Measurements from ENCODE around the gene CD247.
"Not testable (repeated sequence)": the region's sequence is repeated elsewhere in the genome, so short reads cannot be mapped to it uniquely, and the experiment has no call there.

Gene CD247

GRCh38 chr1:167555971-167556714, 37.8 kb upstream of the CD247 start (continued):
- TF ChIP-seq ZNF660 (tag by site-specific recombination; IDR thresholded peaks at IDR 0.05) (peak; percentile 45; the same call in 1 of the 2 replicates), ZNF354C (tag by site-specific recombination; IDR thresholded peaks at IDR 0.05; ENCODE audit: borderline replicate concordance, low read depth) (no peak), YY2 (tag by site-specific recombination; IDR thresholded peaks at IDR 0.05) (no peak), SP7 (tag by site-specific recombination; IDR thresholded peaks at IDR 0.05) (0 out of 2 replicates have a peak, but pooled peaks have one; percentile 29)

DNA sequence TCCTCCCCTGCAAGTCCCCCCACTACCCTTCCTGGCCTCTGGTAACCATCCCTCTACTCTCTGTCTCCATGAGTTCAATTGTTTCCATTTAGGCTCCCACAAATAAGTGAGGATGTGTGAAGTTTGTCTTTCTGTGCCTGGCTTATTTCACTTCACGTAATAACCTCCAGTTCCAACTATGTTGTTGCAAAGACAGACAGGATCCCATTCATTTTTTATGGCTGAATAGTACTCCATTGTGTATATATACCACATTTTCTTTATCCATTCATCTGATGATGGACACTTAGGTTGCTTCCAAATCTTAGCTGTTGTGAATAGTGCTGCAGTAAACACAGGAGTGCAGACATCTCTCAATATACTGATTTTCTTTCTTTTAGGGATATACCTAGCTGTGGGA, 36.7 kb upstream of the CD247 start:
- not testable (repeated sequence) for H3K36me3 ChIP-seq (ENCODE audit: control insufficient read depth in 2 of 2, insufficient read depth in 1 of 2, low read length in 2 of 2); H3K9me3 ChIP-seq (ENCODE audit: control insufficient read depth, insufficient read depth, low read depth, low read length); H3K4me3 ChIP-seq (ENCODE audit: low read depth, low read length); H3K27ac ChIP-seq (ENCODE audit: extremely low read depth, low read depth, low read length); H3K4me1 ChIP-seq (ENCODE audit: control insufficient read depth, insufficient read depth, low read length)
- POLR2A ChIA-PET: interaction anchor here (1.2 kb wide), 1 partner anchor 335 kb away, joined by 3 read pairs; the partner anchor contains the start of gene POU2F1
- CTCF ChIA-PET: interaction anchor here (0.6 to 3.8 kb wide), 11 partner anchors 10 to 527 kb away, joined by 3 to 25 read pairs (median 6); no protein-coding TSS in a partner anchor
- TF ChIP-seq ZNF146 (tag by site-specific recombination; IDR thresholded peaks at IDR 0.05): peak; percentile 84
- TF ChIP-seq MZF1 (tag by site-specific recombination; IDR thresholded peaks at IDR 0.05; ENCODE audit: borderline replicate concordance): 0 out of 2 replicates have a peak, but pooled peaks have one; percentile 38

DNA sequence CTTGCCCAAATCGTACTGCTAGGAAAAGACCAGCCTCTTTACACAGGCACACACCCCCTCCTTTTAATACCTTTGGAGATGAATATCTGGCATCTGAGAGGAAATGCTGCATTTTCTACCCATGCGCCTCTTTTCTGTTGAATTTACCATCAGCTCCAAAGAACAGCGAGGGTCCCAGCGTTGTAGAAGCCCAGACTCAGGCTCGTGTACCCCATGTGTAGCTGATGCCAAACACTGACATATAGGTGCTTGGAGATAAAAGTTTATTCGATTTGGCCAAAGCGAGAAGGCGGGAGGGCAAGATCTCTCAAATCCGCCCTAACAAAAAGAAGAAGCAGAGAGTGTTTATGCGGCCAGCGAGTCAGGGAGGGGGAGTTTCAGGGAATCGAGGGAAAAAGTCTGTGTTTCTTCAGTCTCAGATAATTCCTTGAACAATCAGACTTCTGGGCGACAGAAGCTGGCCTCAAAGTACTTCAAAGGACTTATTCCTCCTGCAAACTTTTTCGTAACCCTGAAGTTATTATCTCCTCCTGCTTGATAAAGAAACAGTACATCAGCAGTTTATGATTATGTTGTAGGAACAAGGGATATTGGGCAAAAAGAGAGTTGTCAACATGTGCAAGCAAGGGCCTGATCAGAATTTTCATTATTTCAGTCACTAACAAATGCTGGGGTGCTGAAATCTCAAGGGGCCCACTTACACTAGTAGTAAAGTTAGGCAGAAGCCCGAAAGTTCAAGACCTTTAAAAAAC, 35.9 kb upstream of the CD247 start:
- CTCF ChIA-PET: interaction anchor here (0.6 to 4.9 kb wide), 12 partner anchors 10 to 644 kb away, joined by 3 to 39 read pairs (median 4); no protein-coding TSS in a partner anchor
- no peaks in the 10 kb centered on the region for H3K9me3 ChIP-seq (ENCODE audit: control insufficient read depth, insufficient read depth, low read depth, low read length)
- H3K4me3 ChIP-seq (ENCODE audit: low read depth, low read length): peak overlapping the region; percentile 39
- no peaks in the 10 kb centered on the region for H3K36me3 ChIP-seq (ENCODE audit: control insufficient read depth in 2 of 2, insufficient read depth in 1 of 2, low read length in 2 of 2)
- H3K27ac ChIP-seq (ENCODE audit: extremely low read depth, low read depth, low read length): no peak overlapping the region
- no peaks in the 10 kb centered on the region for H3K4me1 ChIP-seq (ENCODE audit: control insufficient read depth, insufficient read depth, low read length)
- POLR2A ChIA-PET: interaction anchor here (0.6 to 2.1 kb wide), 17 partner anchors 10 to 580 kb away, joined by 3 to 24 read pairs (median 3); partner anchors contain the start of genes MPZL1 and POU2F1
- TF ChIP-seq ZBTB8A (tag by site-specific recombination; IDR thresholded peaks at IDR 0.05): peak; percentile 10; the same call in 1 of the 2 replicates
- TF ChIP-seq KLF9 (tag by site-specific recombination; IDR thresholded peaks at IDR 0.05; ENCODE audit: low read depth): no peak; the same call in 1 of the 2 replicates
- peak; percentile 65 for TF ChIP-seq ZNF366 (tag by site-specific recombination; conservative IDR thresholded peaks at IDR 0.05)
- TF ChIP-seq SP7 (tag by site-specific recombination; IDR thresholded peaks at IDR 0.05): 0 out of 2 replicates have a peak, but pooled peaks have one; percentile 19
- 0 out of 2 replicates have a peak, but pooled peaks have one; percentile 63 for TF ChIP-seq ZNF501 (tag by site-specific recombination; IDR thresholded peaks at IDR 0.05)
- no peak for TF ChIP-seq ATF2 (tag by site-specific recombination; IDR thresholded peaks at IDR 0.05; ENCODE audit: low read depth)
- TF ChIP-seq ZNF416 (tag by site-specific recombination; IDR thresholded peaks at IDR 0.05): no peak
- no peak for TF ChIP-seq YY2 (tag by site-specific recombination; IDR thresholded peaks at IDR 0.05)
- peak; percentile 70 for TF ChIP-seq ZNF335 (tag by site-specific recombination; conservative IDR thresholded peaks at IDR 0.05)
- no peak for TF ChIP-seq ZNF266 (tag by site-specific recombination; IDR thresholded peaks at IDR 0.05; ENCODE audit: low read depth)
- no peak for TF ChIP-seq ZNF514 (tag by site-specific recombination; IDR thresholded peaks at IDR 0.05)
- no peak for TF ChIP-seq ZFHX2 (tag by site-specific recombination; conservative IDR thresholded peaks at IDR 0.05)
- peak; percentile 10; the same call in 1 of the 2 replicates for TF ChIP-seq EGR2 (tag by site-specific recombination; IDR thresholded peaks at IDR 0.05; ENCODE audit: low read depth)
- no peak for TF ChIP-seq ZNF433 (tag by site-specific recombination; IDR thresholded peaks at IDR 0.05; ENCODE audit: low read depth)
- no peak for TF ChIP-seq ZFP41 (tag by site-specific recombination; IDR thresholded peaks at IDR 0.05; ENCODE audit: borderline replicate concordance)
- TF ChIP-seq ZNF600 (tag by site-specific recombination; IDR thresholded peaks at IDR 0.05): peak; percentile 11; the same call in 1 of the 2 replicates
- peak; percentile 48; the same call in 1 of the 2 replicates for TF ChIP-seq ZNF394 (tag by site-specific recombination; IDR thresholded peaks at IDR 0.05; ENCODE audit: borderline replicate concordance)
- TF ChIP-seq RBAK (tag by site-specific recombination; IDR thresholded peaks at IDR 0.05): no peak
- no peak for TF ChIP-seq ZNF571 (tag by site-specific recombination; IDR thresholded peaks at IDR 0.05)
- TF ChIP-seq PRDM10 (tag by site-specific recombination; IDR thresholded peaks at IDR 0.05): 0 out of 2 replicates have a peak, but pooled peaks have one; percentile 52
- 0 out of 2 replicates have a peak, but pooled peaks have one; percentile 37 for TF ChIP-seq ZNF777 (tag by site-specific recombination; IDR thresholded peaks at IDR 0.05; ENCODE audit: borderline replicate concordance)
- TF ChIP-seq ZSCAN30 (tag by site-specific recombination; IDR thresholded peaks at IDR 0.05): no peak
